HS-27A (cell line): ENCODE results near the gene NWD2.

Source experiments
- DNase-seq: peaks from one replicate; pipeline ENCODE4 v3.0.0-alpha.2; 2012; ENCODE audit warnings: low read depth, missing footprints

NWD2 gene

DNA sequence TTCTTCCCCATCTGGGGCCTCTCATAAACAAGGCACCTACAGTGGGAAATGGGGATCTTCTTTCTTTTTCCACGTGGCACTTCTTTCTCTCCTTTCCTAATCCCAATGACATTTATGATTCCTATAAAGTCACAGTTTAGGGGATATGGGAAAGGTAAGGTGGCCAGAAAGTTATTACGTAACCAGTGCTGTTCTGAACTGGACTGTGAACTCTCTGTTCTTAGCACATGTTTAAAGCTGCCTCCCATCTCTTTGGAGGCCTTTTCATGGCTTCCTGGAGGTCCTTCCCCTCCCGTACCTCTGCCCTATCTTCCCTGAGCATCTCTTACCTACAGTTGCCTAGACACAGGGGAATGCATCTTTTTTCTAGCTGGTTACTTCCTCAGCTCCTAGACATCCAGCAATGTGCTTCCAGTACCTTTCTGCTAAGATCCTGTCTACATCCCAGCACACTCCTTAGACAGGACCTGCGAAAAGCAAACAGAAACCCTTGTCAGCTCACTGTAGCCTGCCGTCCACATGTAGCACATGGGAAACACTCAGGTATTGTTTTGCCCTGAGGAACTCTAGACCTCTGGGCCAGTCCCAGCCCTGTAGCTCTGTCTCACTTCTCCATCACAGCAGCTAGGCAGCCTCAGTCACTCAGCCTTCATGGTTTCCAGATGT is 195.4 kb downstream of the NWD2 start:
- no peak for DNase-seq

DNA sequence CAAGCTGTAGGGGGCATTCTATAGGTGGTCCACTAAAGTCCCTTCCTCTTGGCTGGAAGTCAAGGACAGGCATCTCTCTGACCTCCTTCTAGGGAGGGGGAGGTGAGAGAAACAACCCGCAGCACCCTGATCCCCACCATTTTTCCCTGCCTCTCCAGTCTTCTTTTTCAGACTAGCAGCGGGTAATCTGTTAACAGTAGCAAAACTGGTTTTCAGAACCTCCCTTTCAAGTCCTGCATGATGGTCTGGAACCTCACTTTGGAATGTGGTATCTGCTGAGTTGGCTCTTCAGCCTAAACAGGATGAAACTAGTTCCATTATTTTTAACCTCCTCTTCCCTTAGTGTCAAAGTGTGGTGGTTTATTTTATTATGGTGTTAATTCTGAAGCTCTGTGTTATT is 196.0 kb downstream of the NWD2 start:
- no peak for DNase-seq

DNA sequence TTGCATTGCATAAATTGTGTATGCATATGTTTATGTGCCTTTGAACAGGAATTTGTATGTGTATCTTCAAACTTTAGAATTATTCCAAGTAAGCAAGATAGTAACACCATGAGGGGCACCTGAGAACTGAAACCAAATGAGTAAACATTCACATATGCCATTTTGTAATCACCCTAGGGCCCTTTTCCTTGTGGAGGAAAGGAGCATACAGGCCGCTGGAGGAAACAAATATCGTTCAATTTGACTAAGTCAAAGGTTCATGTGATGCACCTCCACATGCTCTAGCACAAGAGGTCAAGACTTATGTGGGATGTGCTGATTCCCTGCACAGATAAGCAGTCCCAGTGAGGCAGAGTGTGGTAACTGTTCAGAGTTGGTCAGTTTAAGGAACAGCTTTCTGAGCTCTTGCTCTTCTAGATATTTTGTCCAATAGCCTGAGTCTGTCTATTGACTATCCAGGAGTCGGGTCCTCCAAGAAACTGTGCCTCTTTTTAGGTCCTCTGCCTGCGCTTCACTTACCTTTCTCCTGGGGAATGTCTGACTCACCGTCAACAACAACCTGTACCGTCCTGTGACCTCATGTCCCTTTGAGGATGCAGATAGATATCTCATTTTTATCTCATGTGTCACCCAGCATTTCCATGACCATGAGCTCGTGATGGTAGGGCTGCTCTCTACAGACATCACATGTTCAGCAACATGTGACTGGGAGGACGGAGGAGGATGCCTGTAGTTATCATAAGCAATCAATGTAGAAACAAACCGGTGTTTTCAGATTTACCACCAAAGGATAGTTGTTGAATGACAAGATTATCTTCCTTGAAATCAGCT is 196.9 kb downstream of the NWD2 start:
- DNase-seq = no peak

DNA sequence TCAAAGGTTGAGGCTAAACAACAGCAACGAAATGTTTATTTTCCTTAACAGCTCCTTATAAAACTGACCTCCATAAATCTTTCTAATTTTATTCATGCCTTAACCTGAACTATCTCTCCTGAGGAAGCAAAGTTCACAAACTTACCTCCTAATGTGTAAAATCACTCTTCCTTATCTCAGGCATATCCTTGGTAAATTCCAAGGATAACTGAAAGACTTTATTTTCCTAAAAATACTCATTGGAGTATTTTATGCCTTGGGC is 197.4 kb downstream of the NWD2 start:
- DNase-seq = no peak

DNA sequence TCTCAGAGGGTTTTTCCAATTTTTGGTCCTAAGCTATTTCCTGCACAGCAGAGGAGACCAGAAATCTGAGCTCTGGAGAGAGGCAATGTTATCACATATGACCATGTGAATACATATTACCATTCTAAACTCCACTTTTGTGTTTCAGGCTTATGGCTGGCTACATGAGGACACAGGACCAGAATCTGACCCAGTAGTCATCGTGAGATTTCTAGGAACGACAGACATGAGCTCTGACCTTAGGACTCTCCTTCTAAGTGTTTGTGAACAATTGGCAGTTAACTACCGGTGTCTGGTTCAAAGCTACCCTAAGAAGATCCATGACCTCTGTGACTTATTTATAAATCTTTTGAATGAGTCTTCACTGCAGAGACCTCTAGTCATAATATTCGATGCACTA is 198.6 kb downstream of the NWD2 start:
- no peak for DNase-seq

DNA sequence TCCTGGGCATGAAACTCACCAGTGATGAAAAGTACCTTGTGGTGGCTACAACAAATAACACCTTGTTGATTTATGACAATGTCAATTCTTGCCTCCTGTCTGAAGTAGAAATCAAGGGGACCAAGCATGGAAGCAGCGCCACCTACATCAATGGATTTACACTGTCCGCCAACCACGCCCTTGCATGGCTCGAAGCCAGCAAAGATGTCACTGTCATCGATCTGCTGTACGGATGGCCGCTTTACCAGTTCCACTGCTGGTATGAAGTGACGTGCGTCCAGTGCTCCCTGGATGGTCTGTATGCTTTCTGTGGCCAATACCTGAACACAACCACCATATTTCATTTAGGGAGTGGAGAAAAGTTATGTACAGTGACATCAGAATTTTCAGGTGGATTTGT is 200.5 kb downstream of the NWD2 start:
- DNase-seq = no peak

DNA sequence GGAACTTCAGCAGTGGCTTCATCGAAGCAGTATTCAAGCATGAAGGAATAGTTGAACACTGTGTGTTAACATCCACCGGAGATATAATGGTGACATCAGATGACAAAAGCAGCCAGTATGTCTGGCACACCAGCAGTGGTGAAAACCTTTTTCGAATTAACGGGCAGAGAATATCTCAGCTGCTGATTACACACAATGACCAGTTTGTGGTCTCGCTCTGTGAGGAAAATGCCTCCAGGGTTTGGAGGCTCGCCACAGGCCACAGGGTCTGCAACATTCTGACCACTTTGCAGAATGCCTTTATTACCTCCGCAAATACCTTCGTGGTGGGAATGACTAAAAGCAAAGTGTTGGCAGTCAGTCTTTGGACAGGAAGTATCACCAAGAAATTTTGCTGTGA is 201.5 kb downstream of the NWD2 start:
- DNase-seq = no peak

DNA sequence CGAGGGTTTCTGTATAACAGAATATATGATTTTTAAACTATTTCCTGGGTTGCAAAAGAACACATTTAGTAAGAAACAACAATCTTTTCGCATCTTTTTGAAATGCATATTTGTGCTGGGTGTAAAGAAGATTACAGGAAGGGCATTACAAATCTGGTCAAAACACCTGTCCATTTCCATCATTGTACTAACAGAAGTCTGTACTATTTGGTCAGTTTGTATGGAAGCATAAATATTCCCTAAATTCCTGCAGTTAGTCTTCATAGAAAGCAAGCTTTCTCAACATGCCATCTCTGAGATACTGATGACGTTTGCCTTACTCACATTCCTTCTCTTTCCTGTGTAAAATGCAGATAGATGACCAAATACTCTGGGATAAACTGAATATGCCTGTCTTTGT is 203.3 kb downstream of the NWD2 start:
- no peak for DNase-seq

DNA sequence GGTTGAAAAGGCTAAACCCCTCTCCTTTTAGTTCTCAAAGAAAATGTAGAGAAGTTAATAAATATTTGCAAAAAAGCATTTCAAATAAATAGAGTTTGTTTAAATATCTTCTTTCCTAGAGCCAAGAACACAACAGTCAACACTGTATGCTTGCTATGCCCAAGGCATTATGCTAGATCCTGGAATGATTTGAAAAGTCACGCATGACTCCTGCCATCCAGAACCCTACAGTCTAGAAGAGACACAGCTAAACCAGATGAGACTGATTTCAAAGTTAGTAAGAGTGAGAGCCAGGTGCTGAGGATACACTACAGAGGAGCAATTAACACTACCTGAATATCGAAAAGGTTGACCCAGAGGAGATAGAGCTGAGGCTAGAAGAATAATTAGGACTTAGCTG is 205.8 kb downstream of the NWD2 start:
- no peak for DNase-seq

DNA sequence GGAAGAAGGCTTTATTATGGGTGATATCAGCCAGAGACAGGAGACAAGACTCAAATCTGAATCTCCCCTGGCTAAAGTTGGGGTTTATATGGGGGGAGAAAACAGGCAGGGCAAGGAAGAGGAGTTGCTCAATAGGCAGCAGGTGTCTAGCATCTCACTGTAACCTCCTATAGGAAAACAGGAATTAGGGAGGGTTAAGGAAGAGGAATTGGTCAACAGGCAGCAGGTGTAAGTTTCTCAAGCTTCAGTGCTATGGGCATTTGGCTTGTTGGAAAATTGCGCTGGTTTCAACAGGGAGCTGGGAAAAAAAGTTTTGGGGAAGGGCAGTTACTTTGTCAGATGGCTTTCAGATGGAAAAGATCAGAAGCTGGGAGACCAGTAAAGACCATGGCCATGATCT is 206.4 kb downstream of the NWD2 start:
- DNase-seq = no peak

DNA sequence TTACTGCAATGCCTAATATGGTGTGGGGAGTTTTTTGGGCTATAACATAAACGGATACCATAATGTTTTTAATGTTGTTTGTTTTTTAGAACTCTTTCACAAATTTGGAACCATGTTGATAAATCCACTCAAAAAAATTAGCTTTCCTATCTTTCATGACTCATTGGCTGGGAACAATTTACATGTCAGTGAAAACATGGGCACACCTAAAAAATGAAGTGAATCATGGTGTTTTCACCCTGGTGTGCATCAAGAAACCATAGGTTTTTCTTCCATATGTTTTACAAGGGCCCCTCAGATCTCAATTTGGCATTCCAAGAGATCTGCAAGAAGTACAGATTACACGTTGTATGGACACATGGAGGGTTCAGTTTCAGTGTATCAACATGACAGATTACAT is 207.1 kb downstream of the NWD2 start:
- DNase-seq = no peak

DNA sequence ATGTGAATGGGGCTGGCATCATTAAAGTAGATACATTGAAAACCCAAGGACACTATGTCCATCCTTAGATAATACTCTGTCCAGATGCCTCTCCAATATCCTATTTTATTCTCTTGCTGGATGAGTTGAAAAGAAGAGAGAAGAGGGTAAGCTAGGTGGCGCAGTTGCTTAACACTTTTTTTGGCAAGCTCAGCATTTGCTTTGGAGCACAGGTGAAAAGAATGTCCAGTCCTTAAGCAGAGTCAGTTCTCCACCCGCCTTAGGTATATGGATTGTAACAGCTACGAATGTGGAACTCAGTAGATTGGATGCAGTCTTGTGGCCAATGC is 208.4 kb downstream of the NWD2 start:
- DNase-seq = peak; percentile 17

DNA sequence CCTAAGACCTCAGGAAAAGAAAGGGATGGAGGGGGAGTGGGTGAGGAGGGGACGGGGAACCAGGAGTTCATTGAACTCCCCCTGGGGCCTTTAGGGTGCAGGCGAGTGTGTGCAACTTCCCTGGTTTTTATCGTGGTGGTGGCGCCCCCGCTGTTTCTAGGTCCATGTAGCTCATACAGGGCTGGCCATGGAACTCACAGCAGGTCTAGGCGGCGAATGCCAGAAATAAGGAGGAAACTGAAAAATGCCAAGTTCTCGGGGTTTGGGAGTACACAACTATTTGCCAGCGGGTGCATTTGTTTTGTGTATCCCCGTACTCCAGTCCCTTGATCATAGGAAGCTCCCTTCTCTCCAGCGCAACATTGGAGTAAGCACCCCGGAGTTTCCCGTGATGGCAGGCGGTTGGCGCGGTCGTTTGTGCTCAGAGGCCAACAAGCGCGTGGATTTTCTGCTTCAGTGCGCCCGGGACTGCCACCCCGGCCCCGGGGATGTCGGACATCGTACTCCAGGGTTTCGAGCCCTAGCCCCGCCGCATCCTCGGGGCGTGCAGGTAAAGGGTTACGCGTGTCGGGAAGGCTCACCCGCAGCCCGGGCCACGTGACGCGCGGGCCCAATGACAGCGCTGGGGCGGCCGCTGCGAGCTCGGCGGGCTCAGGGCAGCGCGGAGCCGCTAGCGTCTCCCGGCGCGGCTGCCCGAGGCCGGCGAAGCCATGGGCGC is 208.9 kb downstream of the NWD2 start:
- no peak for DNase-seq

DNA sequence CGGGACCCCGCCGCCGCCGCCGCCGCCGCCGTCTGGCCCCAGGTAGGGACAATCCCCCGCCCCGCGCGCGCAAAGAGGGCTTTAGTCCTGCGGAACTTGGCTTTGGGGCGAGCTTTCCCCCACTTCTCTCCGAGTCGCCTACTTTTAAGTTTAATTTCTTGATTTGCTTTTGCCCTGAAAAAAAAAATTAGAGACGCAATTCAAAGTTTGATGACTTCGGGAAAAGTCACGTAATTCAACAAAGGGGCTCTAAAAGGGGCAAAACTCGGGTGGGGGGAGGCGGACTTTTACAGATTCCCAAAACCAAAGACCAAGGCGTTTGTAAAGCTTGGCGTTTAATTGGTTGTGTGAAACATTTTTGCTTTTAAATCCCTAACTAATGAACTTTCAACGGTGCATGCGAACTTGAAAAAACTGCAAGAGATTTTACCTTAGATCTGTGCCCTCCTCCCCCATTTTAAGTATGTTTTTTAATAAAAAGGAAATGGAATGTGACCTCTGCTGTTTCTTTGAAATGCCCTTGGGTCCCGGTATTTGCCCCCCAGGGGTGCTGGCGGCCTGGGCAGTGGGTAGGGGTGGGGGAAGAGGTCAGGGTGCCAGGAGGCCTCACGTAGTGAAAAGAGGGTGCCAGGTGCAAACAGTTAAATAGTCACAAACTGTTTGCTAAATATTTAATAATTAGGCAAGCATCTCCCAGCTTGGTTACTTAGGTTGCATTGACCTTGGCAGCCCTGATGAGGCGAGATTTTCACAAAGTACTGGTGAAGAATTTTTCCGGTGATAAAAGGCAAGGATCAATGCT is 209.7 kb downstream of the NWD2 start:
- no peak for DNase-seq

DNA sequence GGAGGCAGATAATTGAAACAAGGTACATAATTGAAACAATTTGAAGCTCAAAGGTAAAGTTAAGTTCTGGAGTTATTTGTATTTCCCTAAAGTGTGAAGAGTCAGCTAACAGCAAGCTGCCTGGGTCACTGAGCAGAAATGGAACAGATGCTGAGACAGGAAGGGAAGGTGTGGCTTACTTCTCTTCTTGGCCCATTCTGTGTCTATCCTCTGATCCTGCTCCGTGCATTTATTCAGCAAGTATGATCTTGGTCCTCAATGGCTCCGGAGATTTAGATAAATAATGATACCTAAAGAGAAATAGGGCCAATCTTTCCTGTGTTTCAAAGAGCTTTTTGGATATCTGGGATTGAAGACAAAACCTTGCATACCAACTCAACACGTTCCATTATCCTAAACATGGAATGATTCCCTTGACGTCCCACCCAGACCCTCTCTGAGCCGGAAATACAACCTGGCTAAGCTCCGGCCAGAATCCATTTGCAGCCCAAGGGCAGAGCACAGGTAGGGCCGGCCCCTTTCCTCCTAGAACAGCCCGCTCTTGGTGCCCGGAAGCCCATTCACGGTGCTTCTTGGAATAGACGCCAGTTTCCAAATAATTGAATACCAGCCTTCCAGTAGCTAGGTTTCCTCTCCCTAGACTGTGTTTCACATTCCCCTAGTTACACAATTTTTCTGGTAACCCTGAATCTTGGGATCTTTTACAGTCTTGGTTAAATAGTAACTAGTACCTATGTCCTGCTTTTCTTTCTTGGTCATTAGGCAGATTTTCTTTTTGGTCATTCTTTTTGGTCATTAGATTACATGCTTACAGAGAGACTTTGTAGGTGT is 211.0 kb downstream of the NWD2 start:
- no peak for DNase-seq

DNA sequence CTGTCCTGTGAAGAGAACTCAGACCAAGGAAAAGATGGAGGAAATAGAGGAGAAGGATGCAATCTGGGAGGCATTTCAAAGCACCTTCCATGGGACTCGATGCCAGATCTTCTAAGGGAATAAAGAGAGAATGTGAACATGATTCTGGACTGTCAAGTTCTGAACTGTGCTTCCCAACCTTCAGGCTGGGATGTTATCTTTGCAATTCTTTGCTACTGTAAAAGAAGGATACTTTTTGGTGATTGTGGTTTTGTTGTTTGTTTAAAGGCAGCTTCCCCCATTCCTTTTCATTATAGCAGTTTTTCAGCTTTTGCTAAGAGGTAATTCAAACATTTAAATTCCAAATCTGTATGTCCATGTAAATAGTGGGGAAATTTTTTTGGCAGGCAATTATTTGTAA is 217.3 kb downstream of the NWD2 start:
- no peak for DNase-seq

DNA sequence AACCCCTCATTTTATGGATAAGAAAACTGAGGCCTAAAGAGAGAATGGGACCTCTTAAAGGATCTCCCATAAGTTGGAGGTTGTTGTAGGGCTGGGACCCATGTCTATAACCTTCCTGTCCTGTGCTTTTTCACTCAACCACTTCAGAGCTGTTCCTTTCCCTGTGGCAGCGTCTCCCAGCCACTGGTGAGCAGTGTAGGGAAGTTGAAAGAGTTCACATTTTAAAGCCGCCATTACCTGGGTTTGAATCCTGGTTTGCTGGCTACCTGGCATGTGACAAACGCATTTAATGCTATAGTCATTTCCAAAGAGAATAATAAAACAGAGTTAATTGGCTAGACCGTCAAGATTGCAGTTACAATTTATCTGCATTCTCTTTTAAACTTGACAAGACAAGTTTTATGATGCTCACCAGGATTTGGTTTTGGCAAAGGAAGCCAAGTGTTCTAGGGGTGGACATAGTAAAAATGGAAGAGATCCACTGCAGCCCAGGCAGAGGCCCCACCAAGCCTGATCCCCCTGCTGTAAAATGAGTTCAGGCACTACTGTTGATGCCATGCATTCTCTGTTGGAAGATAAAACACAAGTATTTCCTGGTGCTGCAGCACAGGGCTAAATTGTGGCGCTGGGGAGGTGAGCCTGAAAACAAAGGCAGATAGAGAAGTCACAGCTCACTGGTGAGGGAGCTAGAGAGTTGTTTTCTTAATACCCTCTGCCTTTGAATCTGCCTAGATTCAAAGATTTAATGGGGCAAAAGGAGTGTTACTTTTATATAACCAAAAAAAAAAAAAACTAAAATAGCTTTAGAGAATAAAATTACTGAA is 218.7 kb downstream of the NWD2 start:
- DNase-seq = no peak

DNA sequence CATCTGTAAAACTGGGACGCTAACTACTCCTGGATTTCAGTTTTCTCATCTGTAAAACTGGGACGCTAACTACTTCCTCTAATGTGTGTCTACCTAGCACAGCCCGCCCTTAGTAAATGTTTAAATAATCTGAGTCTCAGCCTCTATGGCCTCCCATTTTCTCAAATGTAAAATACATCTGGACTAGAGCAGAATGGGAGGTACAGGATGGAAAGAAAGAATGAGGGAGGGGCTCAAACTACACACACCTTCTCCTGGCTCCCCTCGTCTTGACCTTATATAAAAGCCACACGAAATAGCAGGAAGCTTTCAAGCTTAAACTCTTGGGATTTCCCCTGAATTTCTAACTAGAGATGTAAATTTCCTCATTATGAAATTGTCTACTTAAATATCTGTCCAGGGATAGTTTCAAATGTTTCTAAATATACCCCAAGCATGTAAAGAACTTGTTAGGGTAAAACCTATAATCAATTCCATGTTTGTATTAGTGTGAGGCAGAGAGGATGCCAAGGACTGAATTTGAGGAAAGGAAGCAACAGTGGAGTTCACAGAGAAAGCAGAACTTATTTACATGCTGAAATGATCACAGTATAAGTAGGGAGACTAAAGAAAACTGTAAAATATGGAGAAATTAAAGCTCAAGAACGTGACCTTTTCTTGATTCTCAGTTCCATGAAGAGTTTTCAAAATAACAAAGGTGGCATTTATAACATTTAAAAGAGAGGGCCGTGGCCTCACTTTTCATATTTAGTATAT is 220.0 kb downstream of the NWD2 start:
- no peak for DNase-seq

DNA sequence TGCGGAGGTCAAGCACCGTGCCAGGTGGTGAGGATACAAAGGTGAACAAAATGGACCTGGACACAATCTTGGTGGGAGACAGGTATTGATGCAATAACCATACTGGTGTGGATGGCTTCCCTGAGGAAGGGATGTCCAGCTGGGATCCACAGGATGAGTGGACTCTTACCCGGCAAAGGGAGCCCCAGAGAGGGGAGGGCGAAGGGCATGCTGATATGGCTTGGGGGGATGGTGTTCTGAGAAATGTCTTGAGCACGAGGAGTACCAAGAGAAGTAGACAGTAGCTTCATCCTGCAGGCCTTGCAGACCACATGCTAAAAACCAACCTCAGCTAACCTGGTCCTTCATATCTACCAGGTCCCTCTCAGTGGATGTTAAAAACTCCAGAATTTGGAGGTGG is 220.8 kb downstream of the NWD2 start:
- DNase-seq = no peak

DNA sequence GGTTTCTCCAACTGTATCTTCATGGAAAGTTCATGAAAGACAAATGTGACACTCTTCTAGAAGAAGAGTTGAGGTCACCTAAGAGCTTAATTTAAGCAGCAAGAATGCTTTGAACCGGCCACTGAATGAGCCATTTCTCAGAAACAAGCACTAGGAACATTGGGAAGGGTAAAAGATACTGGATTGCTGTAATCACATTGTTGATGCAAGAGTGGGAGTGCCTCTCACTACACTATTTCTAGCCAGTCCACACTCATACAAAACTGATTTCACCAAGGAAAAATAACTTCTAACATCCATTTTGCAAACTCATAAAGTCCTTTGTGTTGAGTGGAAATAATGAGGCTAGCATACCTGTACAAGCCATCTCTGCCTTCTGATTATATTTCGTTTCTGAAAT is 221.3 kb downstream of the NWD2 start:
- no peak for DNase-seq
